ENCODE data around the gene PIK3C2A.

PIK3C2A gene

DNA sequence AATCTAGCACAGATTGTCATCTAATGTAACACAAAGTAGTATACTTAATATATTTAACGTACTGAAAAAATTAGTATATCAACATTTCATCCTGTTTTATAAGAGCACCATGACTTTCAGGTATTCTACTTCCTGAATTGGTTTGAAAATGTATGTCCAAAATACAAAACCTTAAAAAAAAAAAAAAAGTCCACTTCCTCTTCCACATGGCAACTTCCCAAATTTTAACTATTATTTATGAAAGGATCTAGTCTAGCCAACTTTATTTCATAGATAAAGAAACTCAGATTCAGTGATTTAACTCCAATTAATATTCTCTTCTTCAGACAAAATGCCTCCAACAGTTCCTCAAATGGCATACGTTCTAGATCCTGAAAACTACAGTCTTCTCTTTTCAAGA lies 44.0 kb downstream of the PIK3C2A start:
- TF ChIP-seq, protein P1, sequence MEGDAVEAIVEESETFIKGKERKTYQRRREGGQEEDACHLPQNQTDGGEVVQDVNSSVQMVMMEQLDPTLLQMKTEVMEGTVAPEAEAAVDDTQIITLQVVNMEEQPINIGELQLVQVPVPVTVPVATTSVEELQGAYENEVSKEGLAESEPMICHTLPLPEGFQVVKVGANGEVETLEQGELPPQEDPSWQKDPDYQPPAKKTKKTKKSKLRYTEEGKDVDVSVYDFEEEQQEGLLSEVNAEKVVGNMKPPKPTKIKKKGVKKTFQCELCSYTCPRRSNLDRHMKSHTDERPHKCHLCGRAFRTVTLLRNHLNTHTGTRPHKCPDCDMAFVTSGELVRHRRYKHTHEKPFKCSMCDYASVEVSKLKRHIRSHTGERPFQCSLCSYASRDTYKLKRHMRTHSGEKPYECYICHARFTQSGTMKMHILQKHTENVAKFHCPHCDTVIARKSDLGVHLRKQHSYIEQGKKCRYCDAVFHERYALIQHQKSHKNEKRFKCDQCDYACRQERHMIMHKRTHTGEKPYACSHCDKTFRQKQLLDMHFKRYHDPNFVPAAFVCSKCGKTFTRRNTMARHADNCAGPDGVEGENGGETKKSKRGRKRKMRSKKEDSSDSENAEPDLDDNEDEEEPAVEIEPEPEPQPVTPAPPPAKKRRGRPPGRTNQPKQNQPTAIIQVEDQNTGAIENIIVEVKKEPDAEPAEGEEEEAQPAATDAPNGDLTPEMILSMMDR (IDR thresholded peaks at IDR 0.05; ENCODE audit: extremely low read depth, insufficient read depth, missing control alignments), result no peak
- DNase-seq (ENCODE audit: low spot score), result no peak
- in situ Hi-C loops (cut with MboI; ENCODE audit: low pct_unique_long_range_greater_than_20kb, low sequenced_read_pairs, unreplicated experiment), result no loop called here

DNA sequence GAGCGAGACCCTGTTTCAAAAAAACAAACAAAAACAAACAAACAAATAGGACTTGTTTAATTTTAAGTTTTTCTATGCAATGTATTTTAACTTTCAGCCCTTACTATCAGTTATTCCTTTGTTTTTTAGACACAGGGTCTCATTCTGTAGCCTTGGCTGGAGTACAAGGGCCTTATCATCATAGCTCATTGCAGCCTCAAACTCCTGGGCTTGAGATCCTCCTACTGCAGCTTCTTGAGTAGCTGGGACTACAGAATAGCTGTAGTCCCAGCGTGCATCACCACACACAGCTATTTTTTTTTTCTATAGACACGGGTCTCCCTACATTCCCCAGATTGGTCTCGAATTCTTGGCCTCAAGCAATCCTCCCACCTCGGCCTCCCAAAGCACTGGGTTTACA lies 44.5 kb downstream of the PIK3C2A start:
- DNase-seq (ENCODE audit: low spot score), result no peak
- in situ Hi-C loops (cut with MboI; ENCODE audit: low pct_unique_long_range_greater_than_20kb, low sequenced_read_pairs, unreplicated experiment), result no loop called here

DNA sequence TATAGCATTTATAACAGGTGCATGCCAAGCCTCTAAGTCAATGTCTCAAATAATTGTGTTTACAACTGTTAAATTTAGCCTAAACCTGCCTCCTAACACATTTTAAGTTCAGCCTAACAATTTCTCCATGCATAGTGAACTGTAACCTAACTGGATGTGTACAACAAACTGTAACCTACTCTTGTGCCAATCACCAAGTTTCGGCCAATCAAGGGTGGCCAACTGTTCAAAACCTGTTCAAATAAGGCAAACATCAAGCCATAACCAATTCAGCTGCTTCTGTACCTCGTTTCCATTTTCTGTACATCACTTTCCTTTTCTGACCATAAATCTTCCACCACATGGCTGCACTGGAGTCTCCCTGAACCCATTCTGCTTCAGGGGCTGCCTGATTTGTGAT lies 45.4 kb downstream of the PIK3C2A start:
- TF ChIP-seq, protein P1 (IDR thresholded peaks at IDR 0.05; ENCODE audit: extremely low read depth, insufficient read depth, missing control alignments), result no peak
- in situ Hi-C loops (cut with MboI; ENCODE audit: low pct_unique_long_range_greater_than_20kb, low sequenced_read_pairs, unreplicated experiment), result no loop called here
- DNase-seq (ENCODE audit: low spot score), result no peak

More for the DNA sequence above, 44.5 kb downstream of the PIK3C2A start:
- TF ChIP-seq, protein P1 (IDR thresholded peaks at IDR 0.05; ENCODE audit: extremely low read depth, insufficient read depth, missing control alignments), result no peak

DNA sequence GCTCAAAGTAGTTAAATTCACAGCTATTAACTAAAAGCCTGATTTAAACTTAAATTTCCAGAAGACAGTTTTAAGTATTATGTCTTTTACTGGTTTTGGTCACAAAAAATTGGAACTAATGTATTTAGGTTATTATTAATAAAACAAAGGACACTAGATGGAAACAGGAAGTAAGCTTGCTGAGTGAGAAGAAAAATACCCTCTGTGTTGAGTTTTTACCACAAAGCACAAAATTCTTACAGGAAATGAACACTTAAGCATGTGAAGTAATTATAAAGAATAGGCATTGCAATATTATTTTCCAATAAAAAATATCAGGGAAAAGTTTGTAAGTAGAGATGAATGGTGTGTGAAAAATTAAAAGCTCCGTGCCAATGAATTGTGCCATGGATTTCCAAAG lies 46.3 kb downstream of the PIK3C2A start:
- in situ Hi-C loops (cut with MboI; ENCODE audit: low pct_unique_long_range_greater_than_20kb, low sequenced_read_pairs, unreplicated experiment), result no loop called here
- TF ChIP-seq, protein P1 (IDR thresholded peaks at IDR 0.05; ENCODE audit: extremely low read depth, insufficient read depth, missing control alignments), result no peak
- DNase-seq (ENCODE audit: low spot score), result no peak

DNA sequence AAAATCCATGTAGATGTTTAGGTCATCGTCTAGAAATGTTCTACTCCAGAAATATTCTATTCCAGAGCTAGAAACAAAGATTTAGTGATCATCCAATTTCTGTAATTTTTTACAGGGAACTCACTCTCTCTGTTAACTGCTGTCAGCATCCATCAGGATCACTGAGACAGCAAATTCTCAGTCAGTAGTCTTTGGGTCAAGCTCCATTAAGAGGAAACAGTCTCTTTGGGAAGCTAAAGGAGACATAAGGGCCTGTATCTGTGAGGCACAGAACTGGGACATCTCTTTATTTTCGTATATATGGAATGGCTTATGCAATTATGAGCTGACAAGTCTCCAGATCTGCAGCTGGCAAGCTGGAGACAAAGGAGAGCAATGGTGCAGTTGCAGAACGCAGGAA lies 48.3 kb downstream of the PIK3C2A start:
- in situ Hi-C loops (cut with MboI; ENCODE audit: low pct_unique_long_range_greater_than_20kb, low sequenced_read_pairs, unreplicated experiment), result no loop called here
- TF ChIP-seq, protein P1 (IDR thresholded peaks at IDR 0.05; ENCODE audit: extremely low read depth, insufficient read depth, missing control alignments), result no peak
- DNase-seq (ENCODE audit: low spot score), result no peak
